ENCODE measurements around the gene COX15. TPM values are rescaled to one million over a fixed set of nuclear protein-coding genes. Genes with fewer than 3 reads are reported as not detected.

COX15 gene
- total and polyA plus RNA-seq, 2 of the 8 experiments (the other 6 are each of a cell fraction or from before 2014, with no cell fraction given), result 17.5 to 36.6 TPM

- FAIRE-seq, result no peak
- H3K36me3 ChIP-seq (ENCODE audit: control insufficient read depth in 2 of 4, insufficient read depth in 4 of 4, low read length in 3 of 4), result peaks cover 7 to 54% (median 18%) of the 10 kb centered on the region in 4 experiments
- H3K9ac ChIP-seq (replicated peaks in 1 of 4; ENCODE audit: extremely low read depth in 1 of 4, low read depth in 3 of 4, low read length in 3 of 4), result no peak overlapping the region
These were observed 17.5 kb downstream of the COX15 start for GRCh38 chr10:99714446-99714845.

More at GRCh38 chr10:99714446-99714845, 17.5 kb downstream of the COX15 start:
- H3K4me1 ChIP-seq (replicated peaks in 1 of 4; ENCODE audit: control insufficient read depth in 3 of 4, insufficient read depth in 4 of 4, low read length in 3 of 4), result no peaks in the 10 kb centered on the region
- H2BK12ac ChIP-seq (ENCODE audit: low read depth, low read length), result no peak overlapping the region
- H3K23me2 ChIP-seq (ENCODE audit: low read depth, low read length), result no peaks in the 10 kb centered on the region
- no peak overlapping the region for H3K56ac ChIP-seq (replicated peaks; ENCODE audit: insufficient read length, low read depth, low read length)
- no peak overlapping the region for H2BK20ac ChIP-seq (ENCODE audit: low read length)
- no peaks in the 10 kb centered on the region for H4K20me1 ChIP-seq (replicated peaks in 1 of 2; ENCODE audit: control insufficient read depth in 1 of 2, insufficient read depth in 2 of 2, low read length in 2 of 2)
- H3K79me2 ChIP-seq (ENCODE audit: control insufficient read depth in 1 of 2, insufficient read depth in 2 of 2, low read length in 2 of 2), result no peaks in the 10 kb centered on the region
- ChIA-PET CTCF (ENCODE audit: partially characterized antibody) (interaction anchor here (0.6 to 1.3 kb wide), 3 partner anchors 55 to 155 kb away, joined by 3 to 6 read pairs (median 3); partner anchors contain the start of gene ENTPD7), POLR2A (ENCODE audit: partially characterized antibody) (interaction anchor here (0.6 kb wide), 2 partner anchors 85 to 322 kb away, joined by 3 to 4 read pairs; no protein-coding TSS in a partner anchor)
- no peak overlapping the region for H3K23ac ChIP-seq (ENCODE audit: insufficient read length)
- no peaks in the 10 kb centered on the region for H3K27me3 ChIP-seq (replicated peaks in 1 of 4; ENCODE audit: control insufficient read depth in 3 of 4, extremely low read depth in 1 of 4, insufficient read depth in 3 of 4, low read length in 3 of 4)
- no peak overlapping the region for H2AFZ ChIP-seq (ENCODE audit: low read length)
- 82% methylated on average over 5 of the region's 5 CpGs; no CpG with 5 or more reads in 1 of the 2 experiments for WGBS, 2 experiments (ENCODE audit: extremely low coverage in 1 of 2, insufficient coverage in 1 of 2, insufficient read length in 1 of 2, insufficient replicate concordance in 2 of 2, low coverage in 1 of 2, low lambda C conversion rate in 2 of 2, missing lambda C conversion rate in 1 of 2)
- H3K4ac ChIP-seq (replicated peaks; ENCODE audit: insufficient read length, low read depth, low read length), result no peak overlapping the region
- no peak overlapping the region for H4K8ac ChIP-seq (ENCODE audit: extremely low read depth, insufficient read depth, low read length)
- H4K91ac ChIP-seq (replicated peaks; ENCODE audit: insufficient read length, low read length), result no peak overlapping the region
- no peak for DNase-seq (ENCODE audit: low read depth in 1 of 2, low spot score in 2 of 2)
- H3K9me3 ChIP-seq (ENCODE audit: insufficient read depth in 2 of 2, low read depth in 1 of 2, low read length in 1 of 2), result no peaks in the 10 kb centered on the region
- no peak overlapping the region for H4K5ac ChIP-seq (ENCODE audit: insufficient read length, low read depth, low read length)
- H2BK15ac ChIP-seq (ENCODE audit: low read length), result no peak overlapping the region
- no peak overlapping the region for H2AK5ac ChIP-seq (ENCODE audit: low read depth, low read length)
- H3K4me2 ChIP-seq (ENCODE audit: insufficient read depth in 1 of 2, low read depth in 2 of 2, low read length in 2 of 2), result no peak overlapping the region
- H2BK5ac ChIP-seq (ENCODE audit: low read depth, low read length), result no peak overlapping the region
- no peak overlapping the region for H3K27ac ChIP-seq (ENCODE audit: low read depth, low read length)
- no peak overlapping the region for H2BK120ac ChIP-seq (replicated peaks; ENCODE audit: low read depth, low read length)
- no peak overlapping the region for H3K18ac ChIP-seq (ENCODE audit: extremely low read depth, low read length)
- H3K79me1 ChIP-seq (ENCODE audit: low read depth, low read length), result no peaks in the 10 kb centered on the region; the same call in 1 of the 2 replicates
- TF ChIP-seq TAF7 (optimal IDR thresholded peaks at IDR 0.05; ENCODE audit: borderline replicate concordance, low read depth, low read length), result no peak
- no peak for TF ChIP-seq KDM1A (IDR thresholded peaks at IDR 0.05; ENCODE audit: borderline replicate concordance, low read length)
- TF ChIP-seq YY1 (IDR thresholded peaks at IDR 0.05; ENCODE audit: low read depth, low read length), result no peak
- no peak for TF ChIP-seq EP300 (IDR thresholded peaks at IDR 0.05; ENCODE audit: borderline replicate concordance in 1 of 2, low read depth in 2 of 2, low read length in 2 of 2)
- no peak for TF ChIP-seq CREB1 (IDR thresholded peaks at IDR 0.05)
- TF ChIP-seq MAX (IDR thresholded peaks at IDR 0.05), result no peak
- no peak for TF ChIP-seq SIN3A (conservative IDR thresholded peaks at IDR 0.05 in 1 of 2, IDR thresholded peaks at IDR 0.05 in 1 of 2; ENCODE audit: low read depth in 1 of 2, low read length in 2 of 2)
- H3K14ac ChIP-seq (ENCODE audit: insufficient read length), result no peak overlapping the region
- H3K4me3 ChIP-seq (ENCODE audit: extremely low read depth in 1 of 4, insufficient read depth in 2 of 4, low read depth in 3 of 4, low read length in 4 of 4), result no peak overlapping the region
